CD4-positive, alpha-beta T cell treated with Interleukin-17A for 4 hours (primary cell): Measurements from ENCODE around the gene CXCL10.
"Not testable (repeated sequence)": the region's sequence is repeated elsewhere in the genome, so short reads cannot be mapped to it uniquely, and the experiment has no call there.

Source experiments
- DNase-seq: peaks from one replicate; pipeline ENCODE4 v3.0.0-alpha.2; 2020; ENCODE audit warnings: mixed read lengths

The CXCL10 gene

DNA sequence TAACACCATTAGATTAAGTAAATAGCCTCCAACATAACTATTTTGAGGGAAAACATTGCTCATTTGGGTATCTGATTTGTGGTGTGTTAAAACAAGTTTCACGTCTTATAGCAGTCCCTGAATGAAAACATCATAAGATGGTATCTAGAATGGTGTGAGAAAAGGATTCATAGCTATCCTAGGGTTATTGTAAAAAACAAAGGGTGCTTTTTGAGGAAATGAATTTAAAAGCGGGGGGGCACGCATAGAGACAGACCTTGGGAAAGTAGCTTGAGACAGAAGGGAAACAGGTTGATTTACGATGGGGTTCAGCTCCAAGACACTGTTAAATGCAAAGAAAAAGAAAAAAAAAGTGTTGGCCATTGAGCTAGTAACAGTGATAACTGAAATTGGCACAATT, 768 bp upstream of the CXCL10 start:
- no peak for DNase-seq

DNA sequence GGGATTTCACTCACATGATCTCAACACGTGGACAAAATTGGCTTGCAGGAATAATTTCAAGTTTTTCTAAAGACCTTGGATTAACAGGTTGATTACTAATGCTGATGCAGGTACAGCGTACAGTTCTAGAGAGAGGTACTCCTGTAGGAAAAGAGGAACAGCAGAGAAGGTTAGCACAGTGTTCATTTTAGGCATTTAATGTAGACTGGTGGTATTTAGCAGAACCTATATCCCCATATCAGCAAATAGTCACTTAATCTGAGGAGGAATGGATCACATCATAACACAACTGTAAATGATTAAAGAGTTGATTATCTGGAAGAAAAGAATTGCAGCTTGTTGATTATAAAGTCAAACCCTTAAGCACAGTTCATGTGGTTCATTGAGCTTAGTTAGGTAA, 620 bp downstream of the CXCL10 start:
- DNase-seq, result no peak

DNA sequence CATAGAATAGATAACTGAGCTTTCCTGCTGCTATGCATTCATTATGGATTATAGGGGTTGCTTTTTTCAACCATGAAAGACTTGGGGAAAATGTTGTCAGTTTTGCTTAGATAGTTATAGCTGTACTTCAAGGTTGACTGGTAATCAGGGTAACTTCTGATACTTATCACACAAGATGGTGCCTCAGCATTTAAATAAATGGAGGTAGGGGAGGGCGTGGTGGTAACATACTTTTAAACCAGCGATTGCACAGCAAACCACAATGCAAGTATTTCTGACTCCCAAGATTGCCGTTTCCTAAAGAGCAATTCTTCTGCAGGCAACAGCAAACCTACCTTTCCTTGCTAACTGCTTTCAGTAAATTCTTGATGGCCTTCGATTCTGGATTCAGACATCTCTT, 1.3 kb downstream of the CXCL10 start:
- no peak for DNase-seq

DNA sequence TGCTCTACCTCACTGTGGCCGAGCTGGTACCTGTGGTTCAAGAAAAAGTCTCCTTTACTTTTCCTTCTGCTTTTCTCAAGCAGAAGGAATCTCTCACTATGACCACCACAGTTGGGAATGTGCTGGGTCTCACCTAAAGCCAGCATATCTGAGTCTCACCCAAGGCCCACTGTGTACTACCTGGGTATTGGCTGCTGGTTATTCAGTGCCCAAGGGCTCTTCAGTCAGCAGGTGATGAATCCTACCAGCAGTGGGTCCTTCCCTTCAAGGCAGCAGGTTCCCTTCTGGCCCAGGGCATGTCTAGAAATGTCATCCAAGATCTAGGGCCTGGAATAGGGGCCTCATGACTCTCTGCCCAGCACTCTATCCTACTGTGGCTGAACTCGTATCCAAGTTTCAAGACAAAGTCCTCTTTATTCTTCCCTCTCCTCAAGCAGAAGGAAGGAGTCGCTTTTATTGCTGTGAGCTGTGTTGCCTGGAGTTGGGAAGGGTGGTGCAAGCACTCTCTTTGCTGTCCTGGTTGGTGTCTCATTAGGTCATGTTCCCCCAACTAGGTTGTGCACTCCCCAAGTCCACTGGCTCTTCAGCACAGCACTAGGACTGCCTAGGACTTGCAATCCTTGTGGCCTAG, 6.1 kb downstream of the CXCL10 start:
- no peak for DNase-seq

DNA sequence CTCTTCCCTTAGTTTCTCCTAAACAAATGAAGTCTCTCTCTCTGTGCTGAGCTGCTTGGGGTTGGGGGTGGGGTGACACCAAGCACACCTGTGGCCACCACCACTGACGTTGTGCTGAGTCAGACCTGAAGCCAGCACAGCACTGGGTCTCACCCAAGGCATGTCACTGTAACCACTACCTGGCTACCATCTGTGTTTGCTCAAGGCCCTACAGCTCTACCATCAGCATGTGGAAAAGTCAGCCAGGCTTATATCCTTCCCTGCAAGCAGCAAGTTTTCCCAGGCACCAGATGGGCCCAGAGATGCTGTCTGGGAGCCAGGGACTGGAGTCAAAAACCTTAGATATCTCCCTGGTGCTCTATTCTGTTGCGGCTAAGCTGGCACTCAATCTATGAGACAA, 6.9 kb downstream of the CXCL10 start:
- no peak for DNase-seq

DNA sequence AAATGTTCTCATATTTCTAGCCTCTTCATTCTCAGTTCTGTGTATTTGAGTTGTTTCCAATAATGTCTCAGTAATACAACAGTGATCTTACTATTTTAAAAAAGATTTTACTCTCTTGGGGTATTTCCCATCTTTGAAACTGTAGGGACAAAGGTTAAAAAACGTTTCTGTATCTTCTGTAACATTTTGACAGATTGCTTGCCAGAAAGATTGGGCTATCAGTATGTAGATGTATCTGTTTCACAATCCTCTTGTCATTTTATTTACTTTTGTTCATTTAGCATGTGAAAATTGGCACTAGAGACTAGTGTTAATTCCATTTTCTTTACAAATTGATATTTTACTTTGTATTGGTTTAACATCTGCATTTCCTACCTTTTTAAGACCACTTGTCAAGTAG, 9.8 kb downstream of the CXCL10 start:
- DNase-seq, result no peak

DNA sequence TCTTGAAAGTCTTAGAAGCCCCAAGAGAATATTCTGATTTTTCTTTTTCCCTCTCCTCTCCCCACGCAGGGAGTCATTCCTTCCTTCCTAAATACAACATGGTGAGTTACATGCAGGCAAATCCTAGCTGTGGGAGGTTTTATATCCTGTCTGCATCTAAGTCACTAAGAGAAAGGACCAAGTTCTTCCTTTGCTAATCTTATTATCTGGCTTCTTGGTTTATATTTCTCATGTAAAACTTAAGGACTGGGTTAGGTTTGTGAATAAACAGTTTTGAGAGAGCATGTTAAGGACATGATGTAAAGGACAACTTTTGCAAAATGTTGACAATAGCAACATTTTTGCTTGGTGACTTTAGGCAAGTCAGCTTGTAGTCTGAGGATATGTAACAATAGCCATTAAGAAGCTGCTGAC, 10.9 kb downstream of the CXCL10 start:
- no peak for DNase-seq

DNA sequence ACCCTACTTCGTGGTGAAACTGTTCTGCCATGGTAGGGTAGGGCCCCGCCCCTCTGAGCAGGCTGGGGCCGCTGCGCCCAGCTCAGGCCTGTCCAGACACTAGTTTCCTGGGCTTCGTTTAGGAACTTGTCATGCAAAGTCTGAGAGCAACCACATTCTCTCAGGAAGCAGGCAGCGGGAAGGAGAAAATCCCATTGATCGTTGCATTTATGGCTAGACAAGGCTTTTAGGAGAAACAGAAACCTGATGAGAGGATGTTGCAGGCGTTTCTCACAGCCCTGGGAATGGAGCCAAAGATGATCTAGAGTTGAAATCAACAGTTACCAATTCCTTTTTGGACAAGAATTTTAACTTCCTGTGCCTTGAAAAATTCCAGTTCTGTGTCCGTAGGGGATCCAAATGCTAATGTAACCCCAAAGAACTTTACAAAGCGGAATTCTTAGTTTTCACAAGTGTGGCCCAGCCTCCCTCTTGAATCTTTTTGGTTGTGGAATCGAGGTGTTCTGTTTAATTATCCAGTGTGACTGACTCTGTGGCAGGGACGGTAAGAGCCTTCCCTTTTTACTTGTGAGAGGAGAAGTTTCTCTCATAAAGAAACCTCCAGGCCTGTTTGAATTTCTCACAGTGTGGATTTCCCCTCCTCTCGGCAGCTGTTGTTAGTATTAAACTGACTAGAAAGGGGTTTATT, 11.5 kb downstream of the CXCL10 start:
- DNase-seq, result no peak

DNA sequence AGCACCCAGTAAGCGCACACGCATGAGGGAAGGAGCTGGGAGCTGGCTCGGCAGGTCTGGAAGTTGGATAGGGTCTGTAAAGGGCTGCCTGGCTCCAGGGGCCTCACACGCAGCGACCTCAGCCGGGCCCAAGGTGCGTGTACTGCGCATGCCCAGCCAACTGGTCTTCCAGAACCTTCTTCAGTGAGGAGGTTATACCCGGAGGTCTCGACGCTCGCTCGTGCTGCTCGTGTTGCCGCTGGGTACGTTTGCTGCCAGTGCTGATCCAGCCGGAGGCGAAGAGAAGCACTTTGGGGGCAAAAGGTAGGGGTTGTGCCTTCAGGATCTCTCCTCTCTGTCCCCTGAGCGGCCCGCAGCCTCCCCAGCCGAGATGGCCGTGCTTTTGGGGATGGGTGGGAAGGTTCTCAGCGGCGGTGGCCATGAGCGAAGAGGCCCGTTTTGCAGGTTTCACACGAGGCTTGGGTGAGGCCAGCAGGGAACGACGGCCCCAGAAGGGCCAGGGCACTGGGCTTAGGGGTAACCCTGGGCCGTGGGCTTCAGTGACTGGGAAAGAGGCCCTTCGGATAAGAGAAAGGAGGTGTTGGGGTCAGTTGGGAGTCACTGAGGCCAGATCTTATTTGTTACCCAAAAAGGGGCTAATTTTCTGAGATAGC, 12.2 kb downstream of the CXCL10 start:
- DNase-seq, result no peak

DNA sequence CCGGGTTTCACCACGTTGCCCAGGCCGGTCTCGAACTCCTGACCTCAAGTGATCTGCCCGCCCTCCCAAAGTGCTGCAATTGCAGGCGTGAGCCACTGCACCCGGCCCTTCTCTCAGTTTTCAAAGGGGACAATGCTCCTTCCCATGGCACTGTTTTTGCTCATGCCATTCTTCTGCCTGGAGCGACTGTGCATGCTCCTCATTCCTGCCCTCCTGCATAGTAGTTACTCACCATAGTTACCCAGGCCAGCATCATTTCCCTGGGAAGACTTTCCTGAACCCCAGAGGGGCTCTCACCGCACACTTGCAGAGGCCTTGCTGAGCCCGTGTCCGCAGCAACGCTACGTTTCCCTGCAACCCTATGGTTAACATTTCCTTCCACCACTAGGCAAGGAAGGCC, 12.7 kb downstream of the CXCL10 start:
- DNase-seq, result no peak

DNA sequence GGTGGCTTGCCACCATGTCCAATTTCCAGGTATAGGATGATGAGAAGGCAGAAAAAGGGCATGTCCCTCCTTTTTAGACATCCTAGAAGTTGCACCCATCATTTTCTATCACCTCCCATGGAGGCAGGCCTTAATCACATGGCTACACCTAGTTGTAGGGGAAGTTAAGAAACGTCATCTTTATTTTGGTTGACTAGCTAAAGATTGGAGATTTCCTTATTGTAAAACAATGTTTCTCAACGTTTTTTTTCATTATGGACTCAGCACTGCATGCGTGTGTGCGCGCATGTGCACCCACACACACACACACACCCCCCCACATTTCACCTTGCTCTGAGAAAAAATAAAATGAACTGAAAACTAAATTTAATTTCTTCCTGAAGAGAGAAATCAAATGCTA, 14.0 kb downstream of the CXCL10 start:
- no peak for DNase-seq

DNA sequence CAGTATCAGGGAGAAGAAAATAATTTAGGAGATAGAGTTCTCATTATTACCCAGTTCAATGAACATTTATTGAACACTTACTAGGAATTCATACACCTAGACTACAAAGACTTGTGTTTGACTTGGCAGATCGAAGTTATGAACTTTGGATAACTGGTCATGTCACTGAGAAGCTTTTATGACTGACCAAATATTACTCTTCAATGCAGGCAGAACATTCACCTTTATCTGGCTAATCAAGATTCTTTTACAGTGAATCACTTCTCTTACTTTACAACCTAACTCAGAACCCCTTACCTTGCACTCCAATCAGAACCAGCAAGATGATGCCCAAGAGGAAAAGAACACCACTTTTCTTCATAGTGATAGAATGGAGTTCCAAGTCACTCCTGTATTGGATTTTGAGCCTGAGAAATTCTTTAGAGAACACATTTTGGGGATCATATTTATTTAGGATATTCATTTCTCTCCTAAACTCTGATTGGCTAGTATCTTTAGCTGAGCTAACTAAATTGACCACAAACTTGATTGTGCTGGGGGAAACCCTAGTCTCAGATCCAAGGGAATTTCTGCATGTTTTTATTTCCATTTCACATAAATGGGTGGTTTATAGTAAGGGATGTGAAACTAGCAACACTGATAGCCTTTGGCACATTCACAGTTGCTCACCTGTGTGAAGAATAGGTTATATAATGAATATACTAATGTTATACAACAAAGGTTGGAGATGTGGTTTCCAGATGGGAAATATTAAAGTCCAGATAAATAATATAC, 16.0 kb downstream of the CXCL10 start, which contains the start of gene CXCL9:
CXCL9 (minus strand) TSS at position 421 of the 774 bp plus-strand sequence; CDS start at position 361, 60 bp downstream.
- DNase-seq, result no peak

DNA sequence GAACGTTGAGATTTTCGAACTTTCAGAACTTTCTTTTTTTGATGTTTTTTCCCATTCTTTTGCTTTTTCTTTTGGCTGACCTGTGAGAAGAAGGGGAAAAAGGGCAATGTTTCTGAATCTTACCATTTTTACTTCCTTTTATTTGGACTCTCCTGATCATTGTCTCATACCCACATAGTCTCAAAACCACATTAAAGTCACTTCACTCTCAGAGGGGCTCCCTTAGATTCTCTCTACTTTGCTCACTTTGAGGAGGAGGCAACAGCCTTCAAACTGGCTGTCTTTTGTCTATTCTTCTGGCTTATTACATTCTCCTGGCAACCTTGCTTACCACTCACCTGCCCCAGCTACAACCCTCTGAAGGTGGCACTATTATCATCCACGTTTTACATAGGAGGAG, 19.7 kb downstream of the CXCL10 start:
- DNase-seq, result no peak

DNA sequence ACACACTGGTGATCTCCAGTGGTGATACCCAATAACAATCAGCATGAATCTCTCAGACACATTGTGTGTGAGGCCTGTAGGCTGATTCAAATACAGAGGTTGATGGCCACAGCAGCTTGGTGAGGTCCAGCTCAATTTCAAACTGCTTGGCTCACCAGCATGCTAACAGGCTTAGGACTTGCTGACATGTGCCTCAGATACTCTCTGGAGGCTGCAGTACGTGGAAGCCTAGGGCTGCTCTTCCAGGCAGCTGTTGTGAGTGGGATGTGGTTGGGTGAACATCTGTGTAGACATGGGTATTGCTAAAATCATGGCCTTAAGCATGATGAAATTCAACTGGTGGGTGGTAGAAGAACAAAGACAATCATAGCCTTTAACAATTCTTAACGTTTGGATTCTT, 20.3 kb downstream of the CXCL10 start:
- no peak for DNase-seq

DNA sequence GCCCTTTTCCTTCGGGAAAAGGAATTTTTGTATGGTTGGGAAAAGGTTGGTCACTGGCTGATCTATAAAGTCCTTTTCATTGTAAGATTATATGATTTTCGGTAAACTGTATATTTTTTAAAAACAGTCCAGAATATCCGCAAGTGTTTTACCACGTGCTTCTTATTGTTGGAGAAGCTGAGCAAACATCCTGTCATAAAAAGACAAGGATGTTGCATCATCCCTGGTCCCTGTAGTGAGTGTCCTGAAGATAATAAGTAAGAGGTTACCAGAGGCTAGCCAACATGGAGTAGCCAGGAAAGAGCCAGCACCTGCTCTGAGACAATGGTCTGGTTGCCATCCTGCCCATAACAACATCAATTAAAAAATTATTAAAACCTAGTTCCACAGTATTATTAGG, 21.1 kb downstream of the CXCL10 start:
- DNase-seq, result no peak

DNA sequence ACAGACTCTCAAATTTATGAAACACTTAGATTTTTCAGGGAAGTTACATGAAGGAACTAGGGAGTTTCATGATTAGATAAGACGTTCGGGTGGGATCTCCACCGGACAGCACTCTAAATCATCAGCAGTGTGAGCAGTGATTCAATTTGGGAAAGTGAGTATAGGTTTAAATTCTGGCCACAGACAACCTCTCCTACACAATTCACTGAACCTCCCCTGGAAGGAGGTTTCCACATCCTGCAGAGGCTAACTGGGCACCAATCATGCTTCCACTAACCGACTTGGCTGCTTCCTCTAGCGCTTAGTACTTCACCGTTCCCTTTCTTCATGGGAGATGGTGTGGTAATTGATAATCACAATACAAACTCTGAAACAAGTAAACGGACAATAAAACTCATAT, 21.6 kb downstream of the CXCL10 start:
- no peak for DNase-seq

DNA sequence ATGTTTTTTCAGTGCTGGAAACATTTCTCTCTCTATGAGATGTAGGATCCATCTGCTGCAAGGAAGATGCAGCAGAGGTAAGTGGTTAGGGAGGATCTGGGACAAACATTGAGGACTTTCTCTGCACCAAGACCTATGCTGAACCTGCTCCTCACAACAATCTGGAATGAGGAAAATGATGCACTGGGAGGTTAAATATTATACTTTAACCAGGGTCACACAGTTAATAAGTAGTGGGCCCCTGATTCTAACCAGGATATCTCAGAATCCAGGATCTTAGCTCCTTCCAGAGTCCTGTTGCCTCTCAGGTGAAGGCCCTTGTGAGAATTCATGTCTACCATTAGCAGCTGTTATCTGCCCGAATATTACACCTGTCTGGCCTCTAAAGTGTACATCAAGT, 23.0 kb downstream of the CXCL10 start:
- DNase-seq, result no peak

DNA sequence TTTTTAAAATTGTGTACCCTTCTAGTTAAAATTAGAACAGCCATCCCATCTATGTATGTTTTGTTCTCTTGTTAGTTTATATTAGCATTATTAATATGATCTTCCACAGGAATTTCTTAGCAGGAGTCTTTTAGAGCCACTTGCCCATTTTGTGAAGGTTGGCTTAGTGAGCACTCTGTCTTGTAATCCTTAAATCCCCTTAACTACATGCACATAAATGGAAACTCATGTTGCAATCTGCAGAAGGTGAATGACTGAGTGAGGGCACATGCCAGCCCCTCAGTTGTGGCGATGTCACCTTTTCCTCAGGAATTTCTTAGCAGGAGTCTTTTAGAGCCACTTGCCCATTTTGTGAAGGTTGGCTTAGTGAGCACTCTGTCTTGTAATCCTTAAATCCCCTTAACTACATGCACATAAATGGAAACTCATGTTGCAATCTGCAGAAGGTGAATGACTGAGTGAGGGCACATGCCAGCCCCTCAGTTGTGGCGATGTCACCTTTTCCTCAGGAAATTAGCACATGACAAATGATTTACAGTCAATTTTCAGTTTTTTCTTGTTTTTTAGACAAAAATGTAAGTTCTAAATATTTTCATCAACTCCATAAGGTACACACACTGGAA, 24.7 kb downstream of the CXCL10 start:
- DNase-seq, result not testable (repeated sequence)

DNA sequence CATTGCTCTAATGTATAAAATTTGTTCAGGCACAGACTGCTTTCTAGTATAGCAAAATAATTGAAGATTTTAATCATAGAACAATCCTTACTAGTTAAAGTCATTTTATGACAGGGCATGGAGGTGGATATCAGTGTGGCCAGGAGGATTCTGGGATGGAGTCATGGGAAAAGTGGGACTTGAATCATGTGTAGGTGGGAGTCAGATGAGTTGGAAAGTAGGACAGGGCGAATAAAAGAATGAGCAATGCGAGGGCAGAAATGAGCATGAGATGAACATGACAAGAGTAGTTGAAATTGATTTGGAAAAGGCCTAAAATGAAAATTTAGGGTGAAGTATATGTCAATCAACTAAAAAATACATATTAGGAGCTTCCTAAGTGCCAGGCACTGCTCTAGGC, 25.4 kb downstream of the CXCL10 start:
- DNase-seq, result no peak

DNA sequence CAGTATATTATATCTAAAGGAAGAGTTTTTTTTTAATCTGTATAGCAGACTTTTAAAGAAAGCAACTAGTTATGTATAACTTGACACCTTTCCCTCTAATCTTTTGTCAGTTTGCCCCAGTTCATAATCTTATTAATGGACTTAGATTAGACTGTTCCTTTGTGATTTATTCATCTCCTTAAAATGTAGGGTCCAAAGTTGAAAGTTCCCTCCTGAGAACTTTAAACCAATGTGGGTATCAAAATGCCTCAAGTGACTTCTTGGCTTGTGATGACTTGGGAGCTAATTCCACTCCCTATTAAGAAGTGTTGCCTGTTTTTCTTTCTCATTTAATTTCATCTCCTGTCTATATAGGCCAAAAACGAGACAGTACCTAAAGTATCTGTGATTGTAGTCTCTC, 26.2 kb downstream of the CXCL10 start:
- DNase-seq, result no peak

DNA sequence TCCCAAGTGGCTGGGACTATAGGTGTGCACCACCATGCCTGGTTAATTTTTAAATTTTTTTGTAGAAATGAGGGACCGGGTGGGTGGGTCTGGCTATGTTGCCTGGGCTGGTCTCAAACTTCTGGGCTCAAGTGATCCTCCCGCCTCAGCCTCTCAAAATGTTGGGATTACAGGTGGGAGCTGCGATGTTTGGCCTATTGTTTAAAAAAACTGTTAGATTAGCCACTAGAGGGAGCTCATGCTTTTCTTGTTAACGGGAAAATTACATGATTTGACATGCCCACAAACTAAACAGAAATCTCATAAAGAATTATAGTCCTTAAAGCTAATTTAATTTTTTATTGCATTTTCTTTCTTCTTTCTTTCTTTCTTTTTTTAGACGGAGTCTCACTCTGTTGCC, 27.6 kb downstream of the CXCL10 start:
- DNase-seq, result no peak

DNA sequence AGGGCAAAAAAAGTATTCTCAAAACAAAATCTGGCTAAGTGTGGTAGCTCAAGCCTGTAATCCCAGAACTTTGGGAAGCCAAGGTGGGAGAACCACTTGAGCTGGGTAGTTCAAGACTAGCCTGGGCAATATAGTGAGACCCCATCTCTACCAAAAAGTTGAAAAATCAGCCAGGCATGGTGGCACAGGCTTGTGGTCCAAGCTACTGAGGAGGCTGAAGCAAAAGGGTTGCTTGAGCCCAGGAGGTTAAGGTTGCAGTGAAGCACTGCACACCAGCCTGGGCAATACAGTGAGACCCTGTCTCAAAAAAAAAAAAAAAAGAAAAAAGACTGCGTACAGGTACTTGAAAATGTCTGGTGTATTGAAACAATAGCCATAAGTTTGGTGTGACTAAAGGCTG, 30.8 kb downstream of the CXCL10 start:
- no peak for DNase-seq
